ENCODE measurements around the gene TCF25.

DNA sequence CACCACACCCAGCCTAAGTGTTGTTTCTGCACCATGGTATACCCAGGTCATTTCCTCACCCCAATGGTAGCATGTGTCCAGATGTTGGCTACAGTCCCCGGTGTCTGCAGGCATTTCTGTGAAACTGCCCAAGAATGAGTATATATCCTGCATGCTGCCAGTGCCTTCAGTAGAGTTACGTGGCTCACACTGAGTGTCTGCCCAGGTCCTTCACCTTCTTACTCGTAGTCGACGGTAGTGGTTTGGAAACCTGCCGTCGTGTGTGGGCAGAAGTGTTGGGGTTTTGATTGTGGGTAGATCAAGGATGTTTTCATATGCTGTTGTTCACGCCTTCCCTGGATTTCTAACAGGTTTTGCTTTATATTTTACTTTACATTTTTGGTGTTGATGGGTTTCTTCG, 16.8 kb downstream of the TCF25 start:
- TF ChIP-seq EZH2 (IDR thresholded peaks at IDR 0.05) (no peak), JUND (IDR thresholded peaks at IDR 0.05) (no peak), POLR2A (IDR thresholded peaks at IDR 0.05; ENCODE audit: borderline replicate concordance, extremely low read depth, insufficient read depth, insufficient read length) (no peak), CEBPB (IDR thresholded peaks at IDR 0.05; ENCODE audit: low read depth) (no peak), ZNF274 (IDR thresholded peaks at IDR 0.05; ENCODE audit: low read depth, low read length) (no peak), POLR2AphosphoS5 (IDR thresholded peaks at IDR 0.05; ENCODE audit: low read depth, low read length) (no peak), TCF7L2 (IDR thresholded peaks at IDR 0.05; ENCODE audit: borderline replicate concordance, extremely low read depth, insufficient read depth, insufficient read length) (no peak), RAD21 (IDR thresholded peaks at IDR 0.05; ENCODE audit: low read depth) (no peak), FOSL1 (IDR thresholded peaks at IDR 0.05; ENCODE audit: low read depth) (no peak), ZFX (IDR thresholded peaks at IDR 0.05) (no peak)
- TF ChIP-seq, protein P1, sequence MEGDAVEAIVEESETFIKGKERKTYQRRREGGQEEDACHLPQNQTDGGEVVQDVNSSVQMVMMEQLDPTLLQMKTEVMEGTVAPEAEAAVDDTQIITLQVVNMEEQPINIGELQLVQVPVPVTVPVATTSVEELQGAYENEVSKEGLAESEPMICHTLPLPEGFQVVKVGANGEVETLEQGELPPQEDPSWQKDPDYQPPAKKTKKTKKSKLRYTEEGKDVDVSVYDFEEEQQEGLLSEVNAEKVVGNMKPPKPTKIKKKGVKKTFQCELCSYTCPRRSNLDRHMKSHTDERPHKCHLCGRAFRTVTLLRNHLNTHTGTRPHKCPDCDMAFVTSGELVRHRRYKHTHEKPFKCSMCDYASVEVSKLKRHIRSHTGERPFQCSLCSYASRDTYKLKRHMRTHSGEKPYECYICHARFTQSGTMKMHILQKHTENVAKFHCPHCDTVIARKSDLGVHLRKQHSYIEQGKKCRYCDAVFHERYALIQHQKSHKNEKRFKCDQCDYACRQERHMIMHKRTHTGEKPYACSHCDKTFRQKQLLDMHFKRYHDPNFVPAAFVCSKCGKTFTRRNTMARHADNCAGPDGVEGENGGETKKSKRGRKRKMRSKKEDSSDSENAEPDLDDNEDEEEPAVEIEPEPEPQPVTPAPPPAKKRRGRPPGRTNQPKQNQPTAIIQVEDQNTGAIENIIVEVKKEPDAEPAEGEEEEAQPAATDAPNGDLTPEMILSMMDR (IDR thresholded peaks at IDR 0.05 in 2 of 3, conservative IDR thresholded peaks at IDR 0.05 in 1 of 3; ENCODE audit: borderline replicate concordance in 1 of 3, insufficient read depth in 1 of 3, low read depth in 2 of 3, low read length in 2 of 3): no peak
- TF ChIP-seq, protein P2, sequence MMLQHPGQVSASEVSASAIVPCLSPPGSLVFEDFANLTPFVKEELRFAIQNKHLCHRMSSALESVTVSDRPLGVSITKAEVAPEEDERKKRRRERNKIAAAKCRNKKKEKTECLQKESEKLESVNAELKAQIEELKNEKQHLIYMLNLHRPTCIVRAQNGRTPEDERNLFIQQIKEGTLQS (IDR thresholded peaks at IDR 0.05): no peak
- TF ChIP-seq, protein P3, sequence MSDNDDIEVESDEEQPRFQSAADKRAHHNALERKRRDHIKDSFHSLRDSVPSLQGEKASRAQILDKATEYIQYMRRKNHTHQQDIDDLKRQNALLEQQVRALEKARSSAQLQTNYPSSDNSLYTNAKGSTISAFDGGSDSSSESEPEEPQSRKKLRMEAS (IDR thresholded peaks at IDR 0.05): no peak

Measured in HCT116 (cell line).